ENCODE results near the gene SMAD6.

- TF ChIP-seq EZH2 (IDR thresholded peaks at IDR 0.05; ENCODE audit: low read length, unreplicated experiment) (no peak), EZH2phosphoT487 (IDR thresholded peaks at IDR 0.05; ENCODE audit: borderline replicate concordance, low read length) (no peak), CTCF (conservative IDR thresholded peaks at IDR 0.05; ENCODE audit: low read depth, low read length) (no peak)
Observed at GRCh38 chr15:66773129-66773873, 71.3 kb downstream of the SMAD6 start.
